OCI-LY1 (cell line): Measurements from ENCODE around the gene SMARCAD1.

ENCODE experiments used
- EZH2 ChIP-seq: fragments of 200-600 bp; sonication (generic), shearing (Covaris generic); IDR thresholded peaks from 2 replicates; pipeline ENCODE4 v1.8.0; 2017; ENCODE audit warnings: borderline replicate concordance, mixed run types, mild to moderate bottlenecking, antibody characterized with exemption, low read length, moderate library complexity, mixed read lengths
- TF ChIP-seq, protein P1 (sequence below): fragments of 200-600 bp; sonication (generic), shearing (Covaris generic); IDR thresholded peaks from 2 replicates; pipeline ENCODE4 v1.5.1; 2017; ENCODE audit warnings: mild to moderate bottlenecking, antibody characterized with exemption, low read length, moderate library complexity, mixed read lengths

DNA sequence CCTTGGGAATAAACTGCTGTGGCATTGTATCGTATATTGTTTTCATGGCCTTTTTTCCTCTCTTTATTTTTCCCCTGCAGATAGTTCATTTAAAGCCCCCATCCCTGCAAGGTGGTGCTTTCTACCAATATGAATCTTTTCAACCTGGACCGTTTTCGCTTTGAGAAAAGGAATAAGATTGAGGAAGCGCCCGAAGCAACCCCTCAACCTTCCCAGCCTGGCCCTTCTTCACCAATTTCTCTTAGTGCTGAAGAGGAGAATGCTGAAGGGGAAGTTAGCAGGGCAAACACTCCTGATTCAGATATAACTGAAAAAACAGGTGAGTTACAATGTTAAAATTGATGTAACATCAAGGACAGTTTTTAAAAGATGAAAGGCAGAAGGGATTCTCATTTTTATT, 601 bp downstream of the SMARCAD1 start:
- TF ChIP-seq, protein P1, sequence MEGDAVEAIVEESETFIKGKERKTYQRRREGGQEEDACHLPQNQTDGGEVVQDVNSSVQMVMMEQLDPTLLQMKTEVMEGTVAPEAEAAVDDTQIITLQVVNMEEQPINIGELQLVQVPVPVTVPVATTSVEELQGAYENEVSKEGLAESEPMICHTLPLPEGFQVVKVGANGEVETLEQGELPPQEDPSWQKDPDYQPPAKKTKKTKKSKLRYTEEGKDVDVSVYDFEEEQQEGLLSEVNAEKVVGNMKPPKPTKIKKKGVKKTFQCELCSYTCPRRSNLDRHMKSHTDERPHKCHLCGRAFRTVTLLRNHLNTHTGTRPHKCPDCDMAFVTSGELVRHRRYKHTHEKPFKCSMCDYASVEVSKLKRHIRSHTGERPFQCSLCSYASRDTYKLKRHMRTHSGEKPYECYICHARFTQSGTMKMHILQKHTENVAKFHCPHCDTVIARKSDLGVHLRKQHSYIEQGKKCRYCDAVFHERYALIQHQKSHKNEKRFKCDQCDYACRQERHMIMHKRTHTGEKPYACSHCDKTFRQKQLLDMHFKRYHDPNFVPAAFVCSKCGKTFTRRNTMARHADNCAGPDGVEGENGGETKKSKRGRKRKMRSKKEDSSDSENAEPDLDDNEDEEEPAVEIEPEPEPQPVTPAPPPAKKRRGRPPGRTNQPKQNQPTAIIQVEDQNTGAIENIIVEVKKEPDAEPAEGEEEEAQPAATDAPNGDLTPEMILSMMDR: no peak
- TF ChIP-seq EZH2: no peak
